Osteocyte (in vitro differentiated cells): ENCODE data around the gene GNA12. TPM values are rescaled to one million over a fixed set of nuclear protein-coding genes. Genes with fewer than 3 reads are reported as not detected.

ENCODE experiments used
- DNase-seq: peaks from one replicate; pipeline ENCODE4 v3.0.0; 2021; ENCODE audit warnings: mixed read lengths; ENCODE audit not compliant: unreplicated experiment; ENCODE audit errors: extremely low spot score
- H3K27ac Mint-ChIP-seq: one replicate; pipeline ENCODE4 v1.8.0; 2021; ENCODE audit warnings: mild to moderate bottlenecking, mixed read lengths; ENCODE audit not compliant: unreplicated experiment
- H3K27me3 Mint-ChIP-seq: one replicate; pipeline ENCODE4 v1.8.0; 2021; ENCODE audit warnings: mixed read lengths; ENCODE audit not compliant: unreplicated experiment
- H3K36me3 Mint-ChIP-seq: one replicate; pipeline ENCODE4 v1.8.0; 2021; ENCODE audit warnings: mixed read lengths; ENCODE audit not compliant: unreplicated experiment
- H3K4me1 Mint-ChIP-seq: one replicate; pipeline ENCODE4 v1.8.0; 2021; ENCODE audit warnings: mixed read lengths; ENCODE audit not compliant: unreplicated experiment
- H3K4me3 Mint-ChIP-seq: one replicate; pipeline ENCODE4 v1.8.0; 2021; ENCODE audit warnings: mild to moderate bottlenecking, moderate library complexity, mixed read lengths; ENCODE audit not compliant: unreplicated experiment
- H3K9me3 Mint-ChIP-seq: one replicate; pipeline ENCODE4 v1.8.0; 2021; ENCODE audit warnings: mixed read lengths; ENCODE audit not compliant: unreplicated experiment
- total RNA-seq: library from RNA; stranded (reverse); gene quantifications from 2 replicates; pipeline ENCODE4 v1.2.1, GENCODE V29; 2021
- TF ChIP-seq, protein P1 (sequence below): fragments of 200-600 bp; sonication (generic); IDR thresholded peaks from 2 replicates; pipeline ENCODE4 v1.5.0; 2021; ENCODE audit warnings: antibody characterized with exemption, mild to moderate bottlenecking, moderate library complexity

Gene GNA12
- total RNA-seq, 1 donor from 2014 or later = 69.5 TPM

DNA sequence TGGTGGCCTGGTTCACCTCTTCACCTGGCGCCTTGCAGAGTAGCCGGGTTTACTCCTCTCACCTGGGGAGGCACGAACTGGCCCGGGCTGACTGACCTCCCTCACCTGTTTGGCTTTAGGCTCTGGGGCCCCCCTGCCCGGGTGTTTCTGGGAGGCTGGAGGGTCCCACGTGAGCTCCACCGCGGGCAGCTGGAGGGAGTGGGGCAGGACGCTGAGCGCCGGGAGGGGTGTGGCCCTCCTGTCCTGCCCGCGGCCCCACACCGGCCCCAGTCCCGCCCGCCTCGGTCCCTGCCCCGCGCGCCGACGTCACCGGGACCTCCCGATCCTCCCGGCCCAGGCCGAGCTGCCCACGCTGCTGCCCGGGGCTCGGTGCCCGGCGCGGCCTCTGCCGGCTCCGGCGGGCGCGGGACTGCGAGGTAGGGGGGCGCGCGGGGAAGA lies 156.2 kb downstream of the GNA12 start, which contains the start of gene AMZ1:
Gene AMZ1, plus strand, starts transcription at position 322 of the 438 bp plus-strand sequence. CDS start 12,250 bp downstream, outside the sequence.
- no peaks in the 10 kb centered on the region for H3K27me3 Mint-ChIP-seq
- TF ChIP-seq, protein P1, sequence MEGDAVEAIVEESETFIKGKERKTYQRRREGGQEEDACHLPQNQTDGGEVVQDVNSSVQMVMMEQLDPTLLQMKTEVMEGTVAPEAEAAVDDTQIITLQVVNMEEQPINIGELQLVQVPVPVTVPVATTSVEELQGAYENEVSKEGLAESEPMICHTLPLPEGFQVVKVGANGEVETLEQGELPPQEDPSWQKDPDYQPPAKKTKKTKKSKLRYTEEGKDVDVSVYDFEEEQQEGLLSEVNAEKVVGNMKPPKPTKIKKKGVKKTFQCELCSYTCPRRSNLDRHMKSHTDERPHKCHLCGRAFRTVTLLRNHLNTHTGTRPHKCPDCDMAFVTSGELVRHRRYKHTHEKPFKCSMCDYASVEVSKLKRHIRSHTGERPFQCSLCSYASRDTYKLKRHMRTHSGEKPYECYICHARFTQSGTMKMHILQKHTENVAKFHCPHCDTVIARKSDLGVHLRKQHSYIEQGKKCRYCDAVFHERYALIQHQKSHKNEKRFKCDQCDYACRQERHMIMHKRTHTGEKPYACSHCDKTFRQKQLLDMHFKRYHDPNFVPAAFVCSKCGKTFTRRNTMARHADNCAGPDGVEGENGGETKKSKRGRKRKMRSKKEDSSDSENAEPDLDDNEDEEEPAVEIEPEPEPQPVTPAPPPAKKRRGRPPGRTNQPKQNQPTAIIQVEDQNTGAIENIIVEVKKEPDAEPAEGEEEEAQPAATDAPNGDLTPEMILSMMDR = no peak
- H3K27ac Mint-ChIP-seq = peak within 1 kb of the TSS; percentile 85
- H3K36me3 Mint-ChIP-seq = no peaks in the 10 kb centered on the region
- H3K4me3 Mint-ChIP-seq = peak within 1 kb of the TSS; percentile 63
- H3K9me3 Mint-ChIP-seq = no peaks in the 10 kb centered on the region
- no peak for DNase-seq
- peaks cover 32% of the 10 kb centered on the region for H3K4me1 Mint-ChIP-seq

DNA sequence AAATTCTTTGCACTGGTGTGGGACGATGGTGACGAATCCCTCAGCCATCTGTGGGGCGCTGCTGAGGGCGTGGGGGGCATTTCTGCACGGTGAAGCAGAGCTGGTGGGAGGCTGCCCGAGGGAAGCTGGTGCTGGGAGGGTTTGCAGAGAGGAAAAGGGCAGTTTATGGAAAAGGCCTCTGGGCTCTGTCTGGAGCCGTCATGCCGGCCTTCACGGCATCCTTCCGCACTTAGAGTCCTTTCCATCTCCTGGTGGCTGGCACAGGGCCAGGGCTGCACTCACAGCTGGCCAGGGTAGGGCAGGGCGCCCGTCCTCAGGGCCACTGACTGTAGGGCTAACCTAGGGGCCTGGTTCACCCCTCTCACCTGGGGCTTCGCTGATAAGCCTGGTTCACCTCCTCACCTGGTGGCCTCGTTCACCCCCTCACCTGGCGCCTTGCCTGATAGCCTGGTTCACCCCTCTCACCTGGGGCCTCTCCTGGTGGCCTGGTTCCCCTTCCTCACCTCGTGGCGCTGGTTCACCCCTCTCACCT lies 156.7 kb downstream of the GNA12 start:
- TF ChIP-seq, protein P1 = no peak
- Mint-ChIP-seq H3K27ac (peak overlapping the region; percentile 24), H3K9me3 (no peaks in the 10 kb centered on the region), H3K27me3 (no peaks in the 10 kb centered on the region), H3K4me3 (peak overlapping the region; percentile 55), H3K4me1 (peaks cover 32% of the 10 kb centered on the region), H3K36me3 (no peaks in the 10 kb centered on the region)
- DNase-seq = no peak

DNA sequence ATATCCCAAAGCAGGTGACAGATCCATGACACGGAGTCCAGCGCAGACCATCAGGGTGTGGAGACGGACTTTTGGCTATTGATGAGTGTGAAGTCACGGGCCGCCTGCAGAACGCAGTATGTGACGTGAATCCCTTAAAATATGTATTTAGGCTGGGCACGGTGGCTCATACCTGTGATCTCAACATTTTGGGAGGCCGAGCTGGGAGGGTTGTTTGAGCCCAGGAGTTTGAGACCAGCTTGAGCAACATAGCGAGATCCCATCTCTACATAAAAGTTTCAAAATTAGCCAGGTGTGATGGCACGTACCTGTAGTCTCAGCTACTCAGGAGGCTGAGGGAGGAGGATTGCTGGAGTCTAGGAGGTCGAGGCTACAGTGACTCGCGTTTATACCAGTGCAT lies 158.0 kb downstream of the GNA12 start:
- H3K4me3 Mint-ChIP-seq = peak overlapping the region; percentile 29
- no peak for DNase-seq
- no peaks in the 10 kb centered on the region for H3K9me3 Mint-ChIP-seq
- H3K27me3 Mint-ChIP-seq = no peaks in the 10 kb centered on the region
- no peak overlapping the region for H3K27ac Mint-ChIP-seq
- TF ChIP-seq, protein P1 = no peak
- no peaks in the 10 kb centered on the region for H3K36me3 Mint-ChIP-seq
- peaks cover 30% of the 10 kb centered on the region for H3K4me1 Mint-ChIP-seq

DNA sequence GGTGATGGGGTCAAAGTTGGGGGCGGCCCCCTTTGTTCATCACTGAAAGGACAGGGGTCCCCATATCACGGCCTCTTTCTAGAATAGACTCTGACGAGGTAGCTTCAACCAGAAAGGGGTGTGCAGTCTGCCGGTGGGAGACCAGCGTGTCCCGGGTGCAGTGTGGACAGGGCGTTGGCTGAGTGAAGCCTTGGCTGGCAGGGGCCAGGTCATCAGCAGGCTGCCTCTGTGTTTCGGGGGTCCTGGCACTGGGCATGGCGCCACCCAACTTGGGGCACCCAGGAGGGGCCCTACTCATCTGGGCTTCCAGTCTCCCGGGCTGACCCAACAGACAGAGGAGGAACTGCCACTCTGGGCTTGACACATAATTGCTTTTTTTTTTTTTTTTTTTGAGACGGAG lies 159.6 kb downstream of the GNA12 start:
- no peaks in the 10 kb centered on the region for H3K36me3 Mint-ChIP-seq
- no peaks in the 10 kb centered on the region for H3K27me3 Mint-ChIP-seq

More for the DNA sequence above, 159.6 kb downstream of the GNA12 start:
- TF ChIP-seq, protein P1 = no peak
- H3K27ac Mint-ChIP-seq = no peak overlapping the region
- H3K9me3 Mint-ChIP-seq = no peaks in the 10 kb centered on the region
- H3K4me1 Mint-ChIP-seq = peaks cover 18% of the 10 kb centered on the region
- no peak for DNase-seq
- H3K4me3 Mint-ChIP-seq = no peak overlapping the region
